Uterus (tissue), 4 donors: Measurements from ENCODE around the gene THRB. TPM values are rescaled to one million over a fixed set of nuclear protein-coding genes. Genes with fewer than 3 reads are reported as not detected.

ENCODE experiments used
- DNase-seq, 2 donors: peaks; one replicate each; pipeline ENCODE4 v3.0.0-alpha.2; 2019 to 2020
- H3K27ac ChIP-seq, 2 donors: fragments of 200-600 bp; sonication (generic); 1 replicate in 1 of 2; 2 replicates in 1 of 2; pipeline ENCODE4 v1.5.1; 2016 to 2018
- H3K27me3 ChIP-seq, 2 donors: fragments of 200-600 bp; sonication (generic); one replicate each; pipeline ENCODE4 v1.5.1; 2018 to 2019; ENCODE audit warnings: control low read depth in 1 of 2
- H3K36me3 ChIP-seq, 2 donors: fragments of 200-600 bp; sonication (generic); one replicate each; pipeline ENCODE4 v1.5.1; 2019; ENCODE audit warnings: control low read depth in 1 of 2
- H3K4me1 ChIP-seq, 2 donors: fragments of 200-600 bp; sonication (generic); one replicate each; pipeline ENCODE4 v1.5.1; 2018 to 2019; ENCODE audit warnings: control low read depth in 1 of 2
- H3K4me3 ChIP-seq, 2 donors: fragments of 200-600 bp; sonication (generic); 1 replicate in 1 of 2; 2 replicates in 1 of 2; pipeline ENCODE4 v1.5.1; 2018 to 2019; ENCODE audit warnings: mild to moderate bottlenecking in 1 of 2
- H3K9me3 ChIP-seq, 2 donors: fragments of 200-600 bp; sonication (generic); one replicate each; pipeline ENCODE4 v1.5.1; 2019; ENCODE audit warnings: control low read depth in 1 of 2
- CTCF ChIP-seq, 4 experiments: fragments of 200-600 bp in 2 of 4; fragments of 450-650 bp in 2 of 4; sonication (generic) in 2 of 4; IDR thresholded peaks; one replicate each; pipeline ENCODE4 v1.5.1; 2016 to 2019; ENCODE audit warnings: antibody characterized with exemption in 4 of 4, mild to moderate bottlenecking in 2 of 4, moderate library complexity in 1 of 4
- POLR2A ChIP-seq, 2 donors: fragments of 450-650 bp; IDR thresholded peaks; one replicate each; pipeline ENCODE4 v1.6.1; 2016; ENCODE audit warnings: antibody characterized with exemption in 2 of 2, mild to moderate bottlenecking in 1 of 2, moderate library complexity in 1 of 2
- intact Hi-C: fragments of 100-400 bp; cut with DNase I; formaldehyde crosslinking; loops from one replicate; pipeline ENCODE4 v1.15.1; 2023; ENCODE audit warnings: low total_unique reads
- total RNA-seq, 4 donors: library from RNA; depleted of rRNA in 3 of 4; stranded (reverse); fragments of >200 nt in 3 of 4; gene quantifications; one replicate each; pipeline versions ENCODE4 v1.1.0 to v1.2.4, GENCODE V29; 2014 to 2023
- donor health status: DM: yes; HTN: yes; CAD: no.

The THRB gene
- total RNA-seq, 4 donors from 2014 or later = 4.6 to 38.2 (median 17.3) TPM

GRCh38 chr3:24410860-24411259 lies 83.8 kb downstream of the THRB start:
- no peak for TF ChIP-seq POLR2A (IDR thresholded peaks at IDR 0.05)
- TF ChIP-seq CTCF (IDR thresholded peaks at IDR 0.05) = no peak
- Histone ChIP-seq H3K27me3 (no peaks in the 10 kb centered on the region), H3K36me3 (no peaks in the 10 kb centered on the region), H3K4me1 (no peaks in the 10 kb centered on the region), H3K27ac (no peak overlapping the region), H3K9me3 (no peaks in the 10 kb centered on the region), H3K4me3 (no peak overlapping the region)
- intact Hi-C loops = no loop called here
- no peak for DNase-seq

DNA sequence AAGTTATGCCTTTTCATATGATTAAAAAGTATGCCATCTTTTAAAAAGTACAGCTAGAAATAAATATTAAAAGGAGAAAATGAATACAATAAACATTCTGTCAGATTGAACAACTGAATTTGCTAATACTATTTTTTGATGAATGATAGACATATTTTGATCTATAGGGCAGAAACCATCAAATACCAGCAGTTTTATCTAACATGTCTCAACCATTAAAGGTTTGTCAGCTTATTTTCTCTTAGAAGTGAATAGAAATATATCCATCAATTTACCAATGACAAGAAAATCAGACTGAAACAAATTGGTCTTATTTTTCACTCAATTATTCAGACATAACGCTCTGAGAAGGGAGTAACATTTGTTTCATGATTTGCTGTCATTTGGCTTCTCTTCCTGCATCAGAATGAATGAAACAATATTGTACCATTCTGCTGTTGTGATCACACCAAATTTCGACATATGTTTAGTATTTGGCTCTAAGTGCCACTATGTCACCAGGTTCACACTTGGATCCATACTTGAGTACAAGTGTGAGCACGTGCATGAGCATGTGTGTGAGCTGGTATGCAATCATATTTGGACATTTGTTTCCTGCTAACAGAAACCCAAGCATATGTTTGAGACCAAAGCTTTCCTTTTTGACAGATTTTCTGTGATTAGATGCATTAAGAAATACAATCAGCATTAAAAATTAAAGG lies 86.5 kb downstream of the THRB start:
- H3K36me3 ChIP-seq = no peaks in the 10 kb centered on the region
- no peaks in the 10 kb centered on the region for H3K4me1 ChIP-seq
- no peak overlapping the region for H3K4me3 ChIP-seq
- no peaks in the 10 kb centered on the region for H3K9me3 ChIP-seq
- intact Hi-C loops = no loop called here
- H3K27ac ChIP-seq = no peak overlapping the region
- no peaks in the 10 kb centered on the region for H3K27me3 ChIP-seq
- no peak for DNase-seq
- TF ChIP-seq CTCF (IDR thresholded peaks at IDR 0.05) = no peak
- TF ChIP-seq POLR2A (IDR thresholded peaks at IDR 0.05) = no peak

GRCh38 chr3:24406900-24407299 lies 87.8 kb downstream of the THRB start:
- intact Hi-C loops = no loop called here
- no peak overlapping the region for H3K27ac ChIP-seq
- H3K27me3 ChIP-seq = no peaks in the 10 kb centered on the region
- H3K9me3 ChIP-seq = no peaks in the 10 kb centered on the region
- DNase-seq = no peak
- H3K4me3 ChIP-seq = no peak overlapping the region
- no peaks in the 10 kb centered on the region for H3K36me3 ChIP-seq
- no peak for TF ChIP-seq CTCF (IDR thresholded peaks at IDR 0.05)
- TF ChIP-seq POLR2A (IDR thresholded peaks at IDR 0.05) = no peak
- no peaks in the 10 kb centered on the region for H3K4me1 ChIP-seq

- no peak overlapping the region for H3K27ac ChIP-seq
- intact Hi-C loops = no loop called here
Measured at GRCh38 chr3:24405057-24405456, 89.6 kb downstream of the THRB start.

More at GRCh38 chr3:24405057-24405456, 89.6 kb downstream of the THRB start:
- no peak overlapping the region for H3K4me3 ChIP-seq
- no peak for DNase-seq
- H3K36me3 ChIP-seq = no peaks in the 10 kb centered on the region
- no peak for TF ChIP-seq CTCF (IDR thresholded peaks at IDR 0.05)
- no peak for TF ChIP-seq POLR2A (IDR thresholded peaks at IDR 0.05)
- H3K27me3 ChIP-seq = no peaks in the 10 kb centered on the region
- H3K9me3 ChIP-seq = no peaks in the 10 kb centered on the region
- H3K4me1 ChIP-seq = peaks cover 0 to 4% of the 10 kb centered on the region in 2 donors
